ENCODE data around the gene PDE9A.
"Not testable (repeated sequence)": the region's sequence is repeated elsewhere in the genome, so short reads cannot be mapped to it uniquely, and the experiment has no call there.

The PDE9A gene

DNA sequence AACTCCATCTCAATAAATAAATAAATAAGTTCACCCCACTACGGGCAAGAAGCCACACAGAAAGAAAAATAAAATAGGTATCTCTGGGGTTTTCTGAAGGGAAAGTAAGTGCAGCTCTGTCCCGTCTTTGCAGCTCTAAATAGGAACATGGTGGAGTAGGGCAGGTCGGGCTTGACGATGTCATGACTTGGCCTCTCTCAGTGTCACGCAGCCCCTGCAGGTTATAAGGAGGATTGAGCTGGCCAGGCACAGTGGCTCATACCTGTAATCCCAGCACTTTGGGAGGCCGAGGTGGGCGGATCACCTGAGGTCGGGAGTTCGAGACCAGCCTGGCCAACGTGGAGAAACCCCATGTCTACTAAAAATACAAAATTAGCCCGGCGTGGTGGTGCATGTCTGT lies 67.1 kb downstream of the PDE9A start:
- not testable (repeated sequence) for DNase-seq

DNA sequence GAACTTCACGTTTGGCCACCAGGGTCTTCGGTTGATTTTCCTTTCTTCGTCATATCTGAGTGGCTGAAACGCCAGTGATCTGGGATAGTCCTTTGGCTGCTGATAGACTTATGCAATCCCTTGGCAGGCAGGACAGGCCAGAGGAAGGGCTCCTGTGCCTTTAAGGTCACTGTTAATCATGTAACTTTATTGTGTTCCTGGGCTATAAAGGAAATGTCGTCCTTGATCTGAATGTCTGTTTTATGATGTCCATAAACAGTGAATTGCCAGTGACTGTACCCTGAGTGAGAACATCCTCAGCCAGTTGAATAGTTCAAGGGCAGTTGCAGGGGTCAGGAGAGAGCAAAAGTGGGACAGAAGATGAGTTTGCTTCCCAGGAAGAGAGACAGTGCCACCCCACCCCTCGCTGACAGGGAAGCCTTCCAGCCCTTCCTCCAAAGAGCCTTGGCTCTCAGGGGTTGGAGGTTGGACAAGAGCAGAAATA lies 68.0 kb downstream of the PDE9A start:
- DNase-seq = no peak

GRCh38 chr21:42722153-42722552 lies 68.7 kb downstream of the PDE9A start:
- DNase-seq = no peak

DNA sequence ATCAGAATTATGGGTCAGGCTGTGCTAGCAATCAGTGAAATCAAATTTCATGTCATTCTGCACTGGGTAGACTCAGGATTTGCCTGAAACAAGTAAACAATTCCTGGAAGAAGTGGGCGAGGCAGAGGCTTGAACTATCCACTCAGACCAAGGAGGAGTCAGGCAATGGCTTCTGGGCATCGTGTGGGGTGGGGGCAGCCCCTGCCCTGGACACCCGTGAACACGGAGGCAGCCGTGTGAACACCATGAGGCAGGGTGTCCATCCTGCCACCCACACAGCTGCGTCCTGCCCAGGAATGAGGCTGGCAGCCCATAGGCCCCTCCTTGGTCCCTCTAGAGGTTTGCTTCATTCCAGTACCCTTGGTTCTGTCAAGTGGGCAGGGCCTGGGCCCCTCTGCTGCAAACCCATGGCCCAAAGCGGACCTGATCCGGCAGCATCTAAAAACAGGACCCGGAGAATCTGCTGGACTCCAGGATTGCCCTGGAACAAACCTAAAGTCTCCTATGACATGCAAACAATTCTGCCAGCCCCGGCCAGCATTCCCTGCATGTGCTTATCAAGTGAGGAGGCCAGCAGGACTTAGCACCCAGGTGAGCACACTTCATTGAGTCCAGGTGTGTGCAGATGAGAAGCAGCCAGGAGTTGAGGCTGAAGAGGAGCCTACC lies 69.5 kb downstream of the PDE9A start:
- DNase-seq = no peak

- no peak for DNase-seq
These were observed 71.0 kb downstream of the PDE9A start for GRCh38 chr21:42724226-42724920.

- no peak for DNase-seq
These were observed 72.1 kb downstream of the PDE9A start for GRCh38 chr21:42725416-42725930.

DNA sequence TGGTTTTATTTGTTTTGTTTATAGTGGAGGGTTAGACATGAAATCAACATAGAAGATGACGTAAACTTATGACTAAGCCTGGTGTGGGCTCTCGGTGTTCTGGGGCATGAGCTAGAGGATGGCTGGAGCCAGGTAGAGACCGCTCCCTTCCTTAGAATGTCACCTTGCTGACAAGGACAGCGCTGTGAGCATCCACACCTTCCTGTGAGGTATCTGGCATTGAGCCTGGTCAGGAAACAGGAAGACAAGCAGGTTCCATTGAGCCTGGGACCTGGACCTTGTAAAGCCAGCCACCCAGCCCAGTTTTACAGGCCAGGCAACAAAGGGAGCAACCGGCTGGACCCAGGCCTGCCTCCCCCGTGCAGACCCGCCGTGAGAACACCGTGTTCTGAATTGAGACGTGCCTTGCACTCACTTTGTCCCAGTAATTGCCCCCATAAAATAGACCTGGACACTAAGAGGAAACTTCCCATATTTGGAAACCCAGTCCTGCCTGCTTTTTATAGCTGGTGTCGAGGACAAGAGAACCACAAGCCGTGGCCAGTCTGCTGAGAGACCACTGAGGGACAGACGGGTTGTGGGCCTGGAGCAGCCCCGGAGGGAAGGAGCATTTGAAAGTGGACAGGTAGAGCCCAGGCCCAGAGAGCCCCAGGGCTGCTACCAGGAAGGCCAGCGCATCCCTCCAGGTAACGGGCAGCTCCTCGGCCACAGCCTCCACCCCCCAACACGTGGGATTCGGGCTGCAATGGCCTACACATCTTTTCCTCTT lies 78.0 kb downstream of the PDE9A start:
- no peak for DNase-seq

- DNase-seq = no peak
These were observed 78.6 kb downstream of the PDE9A start for GRCh38 chr21:42732033-42732410.

DNA sequence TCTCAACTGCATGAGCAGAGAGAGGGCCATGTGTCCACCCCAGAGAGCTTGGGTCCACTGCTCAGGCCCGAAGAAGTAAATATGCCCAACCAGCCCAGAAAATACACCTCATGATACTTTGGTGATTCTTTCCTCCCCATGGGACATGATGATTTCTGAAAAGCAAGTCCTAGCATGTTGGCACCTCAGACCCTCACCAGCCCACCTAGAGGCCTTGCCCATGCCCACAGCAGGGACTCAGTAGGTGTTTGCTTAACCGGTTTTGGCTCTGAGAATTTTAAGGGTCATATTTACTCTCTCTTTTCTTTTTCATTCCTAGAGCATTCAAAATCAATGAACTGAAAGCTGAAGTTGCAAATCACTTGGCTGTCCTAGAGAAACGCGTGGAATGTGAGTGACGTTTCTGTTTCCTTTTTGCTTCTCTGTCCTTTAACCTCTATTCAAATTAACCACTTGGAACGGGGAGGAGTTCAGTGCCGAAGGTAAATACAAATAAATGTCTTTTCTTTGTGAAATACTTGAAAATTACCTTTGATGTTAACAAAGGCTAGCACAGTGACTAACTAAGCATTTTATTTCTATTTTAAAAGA lies 79.7 kb downstream of the PDE9A start:
- no peak for DNase-seq

- no peak for DNase-seq
These were observed 80.5 kb downstream of the PDE9A start for GRCh38 chr21:42733874-42734273.

DNA sequence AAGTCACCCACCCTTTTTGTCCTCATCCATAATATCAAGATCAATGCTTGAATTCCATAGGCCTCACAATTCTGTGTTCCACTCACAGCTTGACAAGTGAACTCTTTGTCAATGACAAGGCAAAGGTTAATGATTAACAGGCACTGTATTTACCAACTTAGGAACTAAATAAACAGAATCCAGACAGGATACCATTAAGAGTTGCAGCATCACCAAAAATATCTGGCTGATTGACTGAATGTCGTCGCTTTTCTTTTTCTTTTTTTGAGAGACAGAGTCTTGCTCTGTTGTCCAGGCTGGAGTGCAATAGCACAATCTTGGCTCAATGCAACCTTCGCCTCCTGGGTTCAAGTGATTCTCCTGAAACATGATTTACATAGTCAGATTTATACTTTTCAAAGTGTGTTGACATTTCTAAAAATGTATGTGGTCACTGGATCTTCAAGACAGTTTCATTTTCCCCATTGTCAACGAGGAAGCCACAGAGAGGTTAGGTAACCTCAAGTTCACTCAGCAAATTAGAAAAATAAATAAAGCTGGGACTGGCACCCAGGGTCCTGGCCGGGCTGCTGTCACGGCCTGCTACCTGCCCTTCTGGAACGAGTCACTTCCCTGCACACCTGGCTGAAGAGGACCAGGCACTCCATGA lies 81.0 kb downstream of the PDE9A start:
- DNase-seq = no peak

DNA sequence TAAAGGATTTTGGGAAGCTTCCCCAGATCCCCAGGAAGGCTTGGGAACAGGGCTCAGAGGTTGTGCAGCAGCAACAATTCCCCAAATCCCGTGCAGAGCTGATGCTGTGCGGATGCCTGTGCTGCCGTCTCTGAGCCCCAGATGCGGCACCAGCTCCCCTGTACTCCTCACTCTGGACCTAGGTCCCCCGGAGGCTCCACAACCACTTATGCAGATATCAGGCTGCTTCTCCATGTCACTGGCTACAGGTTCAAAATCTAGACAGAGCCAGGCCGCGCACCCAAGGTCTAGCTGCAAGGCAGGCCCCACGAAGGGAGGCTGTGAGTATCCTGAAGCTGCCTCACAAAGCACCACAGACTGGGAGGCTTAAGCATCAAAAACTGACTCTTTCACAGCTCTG lies 81.6 kb downstream of the PDE9A start:
- no peak for DNase-seq

DNA sequence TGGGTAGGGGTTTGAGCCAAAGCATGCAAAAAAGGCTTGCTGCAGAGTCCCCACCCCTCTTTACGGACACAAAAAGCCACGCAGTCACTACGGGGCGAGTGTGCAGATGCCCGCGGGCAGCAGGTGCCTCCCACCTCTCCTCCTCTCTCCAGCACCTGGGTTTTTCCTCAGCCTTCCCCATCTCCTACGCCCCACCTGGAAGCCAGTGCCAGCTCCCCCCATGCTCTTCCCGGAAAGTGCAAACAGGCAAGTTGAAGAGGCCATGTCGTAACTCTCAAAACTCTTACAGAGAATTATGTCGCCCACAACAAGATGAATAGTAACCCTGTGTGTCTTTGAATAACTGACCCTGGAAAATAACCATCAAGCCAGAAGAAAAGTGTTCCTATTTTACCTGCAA lies 82.5 kb downstream of the PDE9A start:
- DNase-seq = no peak

DNA sequence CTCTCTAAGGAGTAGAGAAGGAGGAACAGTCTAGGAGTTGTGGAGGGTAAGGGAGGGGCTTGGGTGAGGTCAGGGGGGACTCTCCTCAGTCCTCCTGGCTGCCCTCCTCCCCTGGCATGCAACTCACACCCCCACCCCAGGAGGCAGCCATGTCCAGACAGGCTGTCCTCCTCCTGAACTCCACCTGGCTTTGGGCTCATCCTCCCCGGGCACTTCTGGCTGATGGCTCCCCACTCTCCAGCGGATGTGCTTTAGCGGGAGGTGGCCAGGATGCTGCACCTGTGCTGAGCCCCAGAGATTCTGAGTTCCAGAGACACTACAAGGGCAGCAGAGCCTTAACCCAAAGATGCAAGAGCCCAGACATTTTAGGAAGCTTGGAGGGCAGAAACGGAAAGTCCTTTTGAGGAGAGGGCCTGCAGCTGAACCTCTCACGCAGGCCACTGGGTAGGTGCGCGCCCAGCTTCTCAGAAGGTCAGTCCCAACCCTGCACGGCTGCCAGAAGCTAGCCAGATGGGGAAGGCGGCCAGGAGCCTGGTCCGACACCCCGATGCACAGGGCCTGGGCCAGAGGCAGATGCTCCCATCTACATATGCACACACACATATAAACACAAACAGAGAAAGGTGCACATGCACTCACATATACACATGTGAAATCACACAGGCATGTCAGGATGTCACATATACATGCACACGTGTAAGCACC lies 83.4 kb downstream of the PDE9A start:
- DNase-seq = no peak

GRCh38 chr21:42737951-42738590 lies 84.7 kb downstream of the PDE9A start:
- no peak for DNase-seq

DNA sequence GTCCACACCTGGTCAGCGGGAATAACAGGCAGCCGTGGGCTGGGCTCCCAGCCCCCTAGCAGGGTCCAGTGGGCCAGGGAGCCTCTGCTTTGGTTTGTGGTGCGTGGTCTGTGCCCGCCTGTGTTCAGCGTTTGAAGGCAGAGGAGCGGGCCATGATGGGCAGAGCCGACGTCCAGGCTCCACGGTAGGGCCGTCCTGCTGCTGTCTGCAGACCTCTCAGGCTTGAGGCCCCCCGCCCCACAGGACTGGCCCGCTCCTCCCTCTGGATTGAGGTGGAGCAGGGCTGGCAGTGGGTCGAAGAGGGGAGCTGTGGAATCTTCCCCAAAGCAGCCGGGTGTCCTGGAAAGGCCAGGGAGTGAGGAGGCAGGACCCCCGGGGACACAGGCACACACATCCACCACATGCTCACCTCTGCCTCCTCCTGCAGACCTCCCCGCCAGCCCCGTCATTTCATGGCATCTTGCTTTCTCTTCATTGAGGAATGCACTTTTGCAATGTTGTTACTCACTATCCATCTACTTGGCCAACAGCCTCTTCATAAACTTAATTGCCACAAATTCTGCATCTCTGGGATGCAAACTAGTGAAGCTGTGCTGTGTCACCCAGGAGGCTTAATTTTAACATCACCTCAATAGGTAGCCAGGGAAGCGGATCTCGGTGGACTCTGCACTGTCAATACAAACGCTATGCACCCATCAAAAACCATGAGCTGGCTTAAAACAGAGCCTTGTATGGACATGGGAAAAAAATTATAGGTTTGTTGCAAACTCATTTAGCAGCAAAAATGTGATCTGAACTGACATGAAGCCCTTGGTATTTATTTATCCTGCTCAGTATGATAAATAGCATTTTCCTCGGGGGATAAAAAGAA lies 85.9 kb downstream of the PDE9A start:
- no peak for DNase-seq

GRCh38 chr21:42740405-42740909 lies 87.0 kb downstream of the PDE9A start:
- no peak for DNase-seq

- no peak for DNase-seq
These were observed 87.6 kb downstream of the PDE9A start for GRCh38 chr21:42741066-42741465.

- no peak for DNase-seq
These were observed 91.4 kb downstream of the PDE9A start for GRCh38 chr21:42744520-42745445.

All from retina (tissue), 1 donor.